K562 (cell line): ENCODE measurements around the gene IGF2R. TPM values are rescaled to one million over a fixed set of nuclear protein-coding genes. Genes with fewer than 3 reads are reported as not detected.
A peak's percentile ranks its signal among the peaks of the same experiment; 100 is the strongest.

Experiments
- ATAC-seq: fragments of 200-7000 bp; cut with Tn5 transposase; 3 replicates; pipeline ENCODE4 v1.9.1; 2020; ENCODE audit warnings: moderate library complexity
- BruUV-seq: library from RNA; stranded (reverse); fragments of 400-500 nt; replicated peaks from 2 replicates; lab custom pipeline; 2021; lab: Mats Ljungman, UMichigan
- CTCF ChIA-PET: fragments of 300-600 bp; formaldehyde crosslinking; extraction: SDS; loops from one replicate; lab custom pipeline; 2021; ENCODE audit warnings: low intra/inter-chr PET ratio; lab: Yijun Ruan, JAX
- POLR2A ChIA-PET: fragments of 300-600, 350-650 bp; sonication (Branson Sonifier 250); formaldehyde crosslinking; extraction: SDS; loops from one replicate; lab custom pipeline; 2021; ENCODE audit warnings: antibody characterized with exemption, inconsistent platforms; lab: Yijun Ruan, JAX
- DNase-seq, 4 experiments: peaks; one replicate each; pipeline versions ENCODE4 v3.0.0 to v3.0.0-alpha.2; 2011 to 2018; ENCODE audit warnings: low spot score in 3 of 4, mixed read lengths in 3 of 4; ENCODE audit errors: extremely low read depth in 1 of 4
- FAIRE-seq: peaks from 2 replicates; lab custom pipeline; 2011; peaks lifted over from hg19 to GRCh38; lab: Jason Lieb, UNC
- H2AFZ ChIP-seq: 2 replicates; pipeline ENCODE4 v1.6.0; 2011; ENCODE audit warnings: low read depth, low read length, control low read depth, inconsistent platforms
- H3K27ac ChIP-seq: fragments of 200-600 bp; 3 replicates; pipeline ENCODE4 v1.8.0; 2011; ENCODE audit warnings: low read depth, mild to moderate bottlenecking, control low read depth, inconsistent platforms, low read length, moderate library complexity, mixed read lengths; ENCODE audit errors: extremely low read depth
- H3K27me3 ChIP-seq, 2 experiments: fragments of 300-600 bp in 1 of 2; 2 replicates in 1 of 2; 3 replicates in 1 of 2; pipeline versions ENCODE4 v1.6.0 to v1.8.0; 2011; ENCODE audit warnings: inconsistent platforms in 2 of 2, low read length in 2 of 2, mild to moderate bottlenecking in 1 of 2, mixed read lengths in 1 of 2, moderate library complexity in 1 of 2; ENCODE audit not compliant: control insufficient read depth in 2 of 2, insufficient read depth in 2 of 2
- H3K36me3 ChIP-seq: fragments of 300-600 bp; 3 replicates; pipeline ENCODE4 v1.8.0; 2011; ENCODE audit warnings: mild to moderate bottlenecking, low read length, inconsistent platforms; ENCODE audit not compliant: control insufficient read depth, insufficient read depth
- H3K4me1 ChIP-seq, 2 experiments: fragments of 200-600 bp in 1 of 2; replicated peaks in 1 of 2; 2 replicates in 1 of 2; 3 replicates in 1 of 2; pipeline versions ENCODE4 v1.5.1 to v1.8.0; 2011; ENCODE audit warnings: inconsistent platforms in 2 of 2, low read length in 2 of 2, mild to moderate bottlenecking in 1 of 2, mixed read lengths in 1 of 2, moderate library complexity in 1 of 2; ENCODE audit not compliant: control insufficient read depth in 2 of 2, insufficient read depth in 2 of 2
- H3K4me2 ChIP-seq: 2 replicates; pipeline ENCODE4 v1.6.1; 2011; ENCODE audit warnings: low read length, control low read depth, inconsistent platforms, mixed read lengths; ENCODE audit not compliant: insufficient read depth
- H3K4me3 ChIP-seq: fragments of 200-600 bp; sonication (generic), shearing (Covaris generic); 2 replicates; pipeline ENCODE4 v1.5.1; 2016; ENCODE audit warnings: control low read depth, inconsistent platforms
- H3K79me2 ChIP-seq: fragments of 200-600 bp; 3 replicates; pipeline ENCODE4 v1.8.0; 2011; ENCODE audit warnings: low read length, inconsistent platforms; ENCODE audit not compliant: control insufficient read depth, insufficient read depth
- H3K9ac ChIP-seq, 2 experiments: 2 replicates each; pipeline versions ENCODE4 v1.6.0 to v1.6.1; 2011; ENCODE audit warnings: low read depth in 2 of 2, low read length in 2 of 2, control low read depth in 1 of 2, inconsistent platforms in 1 of 2, mild to moderate bottlenecking in 1 of 2, mixed read lengths in 1 of 2; ENCODE audit not compliant: insufficient read depth in 1 of 2
- H3K9me1 ChIP-seq: one replicate; pipeline ENCODE4 v1.6.0; 2011; ENCODE audit warnings: inconsistent platforms, mild to moderate bottlenecking, low read length, moderate library complexity; ENCODE audit not compliant: control insufficient read depth, insufficient read depth
- H3K9me3 ChIP-seq: replicated peaks from 2 replicates; pipeline ENCODE4 v1.5.1; 2011; ENCODE audit warnings: low read depth, low read length, inconsistent platforms; ENCODE audit not compliant: control insufficient read depth, insufficient read depth
- H4K20me1 ChIP-seq: replicated peaks from 2 replicates; pipeline ENCODE4 v1.6.1; 2011; ENCODE audit warnings: low read length, inconsistent platforms, mixed read lengths; ENCODE audit not compliant: control insufficient read depth, insufficient read depth
- ESRRA ChIP-seq: fragments of 450-650 bp; IDR thresholded peaks from 2 replicates; pipeline ENCODE4 v1.6.1; 2014; ENCODE audit warnings: low read depth, mild to moderate bottlenecking, moderate library complexity, borderline replicate concordance
- EZH2 ChIP-seq: IDR thresholded peaks from 2 replicates; pipeline ENCODE4 v1.6.1; 2012; ENCODE audit warnings: low read depth, mild to moderate bottlenecking, inconsistent platforms, low read length, borderline replicate concordance
- FOSL1 ChIP-seq: fragments of 200-800 bp; sonication (Bioruptor generic); conservative IDR thresholded peaks from 2 replicates; pipeline ENCODE4 v1.6.1; 2016; ENCODE audit warnings: missing genetic modification characterization, missing compliant biosample characterization
- HNRNPH1 ChIP-seq: fragments of 200-400 bp; formaldehyde crosslinking; optimal IDR thresholded peaks from 2 replicates; pipeline ENCODE3; 2017; ENCODE audit warnings: low read depth, mild to moderate bottlenecking, low read length, moderate library complexity
- SFPQ ChIP-seq: fragments of 200-400 bp; formaldehyde crosslinking; IDR thresholded peaks from 2 replicates; pipeline ENCODE4 v1.6.1; 2017; ENCODE audit warnings: mild to moderate bottlenecking, low read depth, low read length, moderate library complexity
- ZFPM2 ChIP-seq: fragments of 250-450 bp; sonication (Bioruptor Pico); IDR thresholded peaks from 2 replicates; pipeline ENCODE4 v1.5.1; 2022; ENCODE audit warnings: mild to moderate bottlenecking
- ZNF584 ChIP-seq: fragments of 200-800 bp; sonication (Bioruptor generic); IDR thresholded peaks from 2 replicates; pipeline ENCODE4 v1.6.1; 2016; ENCODE audit warnings: low read depth, mild to moderate bottlenecking, missing genetic modification characterization, missing compliant biosample characterization
- ZNF586 ChIP-seq: fragments of 450-650 bp; formaldehyde crosslinking; conservative IDR thresholded peaks from 2 replicates; pipeline ENCODE4 v1.4.0; 2020; ENCODE audit warnings: mild to moderate bottlenecking, moderate library complexity
- ZNF785 ChIP-seq: fragments of 250-450 bp; sonication (Bioruptor Pico); IDR thresholded peaks from 2 replicates; pipeline ENCODE4 v1.4.0; 2020; ENCODE audit warnings: mild to moderate bottlenecking
- WGBS: fragments of 100-300 bp; shearing (Covaris generic); methylation state at CpG from one replicate; pipeline ENCODE4 v1.1.6; 2016; ENCODE audit warnings: low coverage, mixed read lengths; ENCODE audit not compliant: insufficient coverage; ENCODE audit errors: missing lambda C conversion rate; 5-methylcytosine and 5-hydroxymethylcytosine counted together
- in situ Hi-C: fragments of 300-500 bp; cut with MboI; formaldehyde crosslinking; loops from 4 replicates; pipeline ENCODE4 v1.15.0; 2018; ENCODE audit warnings: inconsistent platforms, mixed read lengths
- intact Hi-C: fragments of 100-400 bp; cut with micrococcal nuclease; formaldehyde crosslinking; loops from 2 replicates; pipeline ENCODE4 v1.14.2; 2022
- polyA plus RNA-seq, 8 experiments: library from polyadenylated mRNA; depleted of rRNA in 4 of 8; stranded (reverse) in 5 of 8; unstranded in 3 of 8; fragments of >200 nt; fragmentation: Nextera tagmentation in 2 of 8; fragmentation: Illumina TruSeq in 1 of 8; extraction: Ambion mirVana in 2 of 8; extraction: Trizol in 1 of 8; gene quantifications; 2 replicates each; pipeline versions ENCODE4 v1.2.1 to v1.2.3, GENCODE V29; 2011 to 2014; ENCODE audit warnings: inconsistent platforms in 1 of 8, missing spikeins in 1 of 8
- total RNA-seq, 7 experiments: library from RNA; depleted of rRNA in 6 of 7; stranded (reverse); fragments of >200 nt in 6 of 7; fragmentation: Illumina TruSeq in 2 of 7; extraction: Trizol in 2 of 7; gene quantifications; 2 replicates each; pipeline versions ENCODE4 v1.2.1 to v1.2.3, GENCODE V29; 2011 to 2021; ENCODE audit warnings: low replicate concordance in 1 of 7
- TF ChIP-seq, protein P1 (sequence below): fragments of 450-650 bp; conservative IDR thresholded peaks from 2 replicates; pipeline ENCODE4 v1.6.1; 2016; ENCODE audit warnings: missing genetic modification characterization, low read depth, mild to moderate bottlenecking, missing compliant biosample characterization, moderate library complexity

Gene IGF2R
- total and polyA plus RNA-seq, 9 of the 15 experiments (the other 6 are each of a cell fraction or from before 2014, with no cell fraction given): 3.5 to 92.3 (median 34.5) TPM

GRCh38 chr6:160130729-160131484 is 162.0 kb downstream of the IGF2R start (continued):
- TF ChIP-seq, protein P1, sequence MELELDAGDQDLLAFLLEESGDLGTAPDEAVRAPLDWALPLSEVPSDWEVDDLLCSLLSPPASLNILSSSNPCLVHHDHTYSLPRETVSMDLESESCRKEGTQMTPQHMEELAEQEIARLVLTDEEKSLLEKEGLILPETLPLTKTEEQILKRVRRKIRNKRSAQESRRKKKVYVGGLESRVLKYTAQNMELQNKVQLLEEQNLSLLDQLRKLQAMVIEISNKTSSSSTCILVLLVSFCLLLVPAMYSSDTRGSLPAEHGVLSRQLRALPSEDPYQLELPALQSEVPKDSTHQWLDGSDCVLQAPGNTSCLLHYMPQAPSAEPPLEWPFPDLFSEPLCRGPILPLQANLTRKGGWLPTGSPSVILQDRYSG (tag): no peak
- TF ChIP-seq ZNF785 (CRISPR knock-in tag): no peak

- in situ Hi-C loops: no loop called here
Observed at GRCh38 chr6:160131636-160132296, 162.9 kb downstream of the IGF2R start.

More at GRCh38 chr6:160131636-160132296, 162.9 kb downstream of the IGF2R start:
- no peak for FAIRE-seq
- Histone ChIP-seq H4K20me1 (0 out of 2 replicates have a peak, but pooled peaks cover 4% of the 10 kb centered on the region), H3K9me3 (no peaks in the 10 kb centered on the region), H2AFZ (no peak overlapping the region), H3K4me1 (peaks cover 0 to 13% of the 10 kb centered on the region in 2 experiments; a peak in 3 of 5 replicates), H3K27ac (no peak overlapping the region), H3K36me3 (no peaks in the 10 kb centered on the region), H3K9ac (no peak overlapping the region), H3K9me1 (no peaks in the 10 kb centered on the region), H3K27me3 (peaks cover 56 to 86% of the 10 kb centered on the region in 2 experiments)
- intact Hi-C loops: no loop called here
- BruUV-seq: no TSS peak
- DNase-seq: no peak
- POLR2A ChIA-PET: no interaction called here
- 11% methylated on average over 17 of the region's 19 CpGs for WGBS
- TF ChIP-seq ZNF586 (no peak), EZH2 (0 out of 2 replicates have a peak, but pooled peaks have one; percentile 13), ESRRA (no peak), ZFPM2 (CRISPR knock-in tag) (no peak), ZNF584 (CRISPR knock-in tag) (no peak), SFPQ (no peak), HNRNPH1 (no peak), FOSL1 (tag) (no peak)
- TF ChIP-seq, all 486 proteins: peak for 1
- no peaks in the 10 kb centered on the region for H3K79me2 ChIP-seq
- CTCF ChIA-PET: no interaction called here
- no peak overlapping the region for H3K4me2 ChIP-seq
- ATAC-seq: no peak
- H3K4me3 ChIP-seq: no peak overlapping the region
